C4-2B (cell line): ENCODE data around the gene RASGRP1.

Source experiments
- CTCF ChIP-seq: fragments of 450-650 bp; conservative IDR thresholded peaks from 2 replicates; pipeline ENCODE4 v1.5.1; 2017; ENCODE audit warnings: mild to moderate bottlenecking
- ZFX ChIP-seq: fragments of 450-650 bp; IDR thresholded peaks from 2 replicates; pipeline ENCODE4 v1.6.1; 2017

- TF ChIP-seq CTCF (no peak), ZFX (no peak)
Observed at GRCh38 chr15:38533926-38534325, 30.7 kb downstream of the RASGRP1 start.
